CD14-positive monocyte (primary cell): Measurements from ENCODE around the gene MUC5AC. TPM values are rescaled to one million over a fixed set of nuclear protein-coding genes. Genes with fewer than 3 reads are reported as not detected.

Experiments used
- DNase-seq, 3 donors: peaks; one replicate each; pipeline ENCODE4 v3.0.0-alpha.2; 2011 to 2022
- H2AFZ ChIP-seq: 2 replicates; pipeline ENCODE4 v1.6.0; 2012; ENCODE audit warnings: mild to moderate bottlenecking, low read depth, low read length, inconsistent platforms; ENCODE audit not compliant: insufficient read depth, poor library complexity, severe bottlenecking
- H3K27ac ChIP-seq, 2 donors: 1 replicate in 1 of 2; 2 replicates in 1 of 2; pipeline ENCODE4 v1.5.1; 2012 to 2013; ENCODE audit warnings: low read length in 2 of 2, control low read depth in 1 of 2, inconsistent platforms in 1 of 2, low read depth in 1 of 2, mild to moderate bottlenecking in 1 of 2
- H3K27me3 ChIP-seq, 2 donors: one replicate each; pipeline versions ENCODE4 v1.6.0 to v1.6.1; 2011 to 2013; ENCODE audit warnings: low read length in 2 of 2; ENCODE audit not compliant: control insufficient read depth in 2 of 2, insufficient read depth in 2 of 2
- H3K36me3 ChIP-seq, 2 donors: replicated peaks in 1 of 2; 1 replicate in 1 of 2; 2 replicates in 1 of 2; pipeline versions ENCODE4 v1.5.1 to v1.6.1; 2012 to 2013; ENCODE audit warnings: low read length in 2 of 2, control low read depth in 1 of 2, inconsistent platforms in 1 of 2, mild to moderate bottlenecking in 1 of 2; ENCODE audit not compliant: insufficient read depth in 2 of 2, control insufficient read depth in 1 of 2
- H3K4me1 ChIP-seq, 2 donors: 1 replicate in 1 of 2; 2 replicates in 1 of 2; pipeline versions ENCODE4 v1.5.1 to v1.6.1; 2012 to 2013; ENCODE audit warnings: low read length in 2 of 2, control low read depth in 1 of 2, inconsistent platforms in 1 of 2, mild to moderate bottlenecking in 1 of 2, moderate library complexity in 1 of 2; ENCODE audit not compliant: insufficient read depth in 2 of 2, control insufficient read depth in 1 of 2
- H3K4me2 ChIP-seq: replicated peaks from 2 replicates; pipeline ENCODE3; 2012; ENCODE audit warnings: low read length, moderate library complexity, mild to moderate bottlenecking; ENCODE audit not compliant: poor library complexity, severe bottlenecking; ENCODE audit errors: extremely low read depth
- H3K4me3 ChIP-seq, 3 experiments: fragments of 200-600 bp in 1 of 3; sonication (generic) in 1 of 3; replicated peaks in 1 of 3; 1 replicate in 2 of 3; 2 replicates in 1 of 3; pipeline ENCODE4 v1.5.1; 2011 to 2013; ENCODE audit warnings: low read length in 3 of 3, mild to moderate bottlenecking in 3 of 3, control low read depth in 2 of 3, low read depth in 2 of 3, inconsistent platforms in 1 of 3, moderate library complexity in 1 of 3
- H3K79me2 ChIP-seq: 2 replicates; pipeline ENCODE4 v1.6.0; 2012; ENCODE audit warnings: mild to moderate bottlenecking, control low read depth, inconsistent platforms, low read length, moderate library complexity; ENCODE audit not compliant: insufficient read depth
- H3K9ac ChIP-seq: 2 replicates; pipeline ENCODE4 v1.6.0; 2017; ENCODE audit warnings: low read length, mild to moderate bottlenecking; ENCODE audit not compliant: insufficient read depth, poor library complexity, severe bottlenecking
- H3K9me3 ChIP-seq, 2 donors: replicated peaks in 1 of 2; 1 replicate in 1 of 2; 2 replicates in 1 of 2; pipeline versions ENCODE4 v1.5.1 to v1.6.1; 2012 to 2013; ENCODE audit warnings: low read length in 2 of 2, control low read depth in 1 of 2; ENCODE audit not compliant: control insufficient read depth in 1 of 2, insufficient read depth in 1 of 2
- H4K20me1 ChIP-seq: 2 replicates; pipeline ENCODE4 v1.6.0; 2012; ENCODE audit warnings: mild to moderate bottlenecking, low read length, control low read depth, moderate library complexity; ENCODE audit not compliant: insufficient read depth
- H3K27ac Mint-ChIP-seq, 7 donors: one replicate each; pipeline ENCODE4 v1.8.0; 2020; ENCODE audit warnings: mild to moderate bottlenecking in 7 of 7, mixed read lengths in 7 of 7, moderate library complexity in 6 of 7, inconsistent platforms in 2 of 7
- H3K27me3 Mint-ChIP-seq, 3 donors: one replicate each; pipeline ENCODE4 v1.8.0; 2021 to 2022; ENCODE audit warnings: low read depth in 3 of 3, mild to moderate bottlenecking in 3 of 3, mixed read lengths in 3 of 3, moderate library complexity in 3 of 3, inconsistent platforms in 1 of 3
- H3K36me3 Mint-ChIP-seq, 2 donors: one replicate each; pipeline ENCODE4 v1.8.0; 2020; ENCODE audit warnings: mixed read lengths in 2 of 2, inconsistent platforms in 1 of 2, mild to moderate bottlenecking in 1 of 2
- H3K4me1 Mint-ChIP-seq: one replicate; pipeline ENCODE4 v1.8.0; 2020; ENCODE audit warnings: mild to moderate bottlenecking, mixed read lengths
- H3K4me3 Mint-ChIP-seq, 2 donors: one replicate each; pipeline ENCODE4 v1.8.0; 2020; ENCODE audit warnings: mild to moderate bottlenecking in 2 of 2, mixed read lengths in 2 of 2, moderate library complexity in 1 of 2
- H3K9me3 Mint-ChIP-seq, 7 donors: one replicate each; pipeline ENCODE4 v1.8.0; 2020 to 2022; ENCODE audit warnings: mixed read lengths in 7 of 7, mild to moderate bottlenecking in 6 of 7, moderate library complexity in 6 of 7, inconsistent platforms in 2 of 7
- CTCF ChIP-seq: fragments of 200-600 bp; IDR thresholded peaks from one replicate; pipeline ENCODE4 v1.8.0; 2022; ENCODE audit warnings: antibody characterized with exemption, mild to moderate bottlenecking
- WGBS: methylation state at CpG from one replicate; pipeline ENCODE4 v1.1.5; 2013; ENCODE audit warnings: missing lambda C conversion rate; ENCODE audit not compliant: insufficient coverage; 5-methylcytosine and 5-hydroxymethylcytosine counted together
- intact Hi-C, 2 donors: fragments of 100-400 bp; cut with micrococcal nuclease; formaldehyde crosslinking; loops; one replicate each; pipeline versions ENCODE4 v1.15.0 to v1.15.1; 2023
- polyA plus RNA-seq, 3 donors: library from polyadenylated mRNA; depleted of rRNA in 1 of 3; unstranded in 2 of 3; stranded (reverse) in 1 of 3; fragments of 300-500 nt in 2 of 3; fragments of >200 nt in 1 of 3; fragmentation: Illumina TruSeq in 2 of 3; gene quantifications; 1 replicate in 2 of 3; 2 replicates in 1 of 3; pipeline ENCODE4 v1.2.3, GENCODE V29; 2012 to 2021

MUC5AC gene
- polyA plus RNA-seq, 3 donors, result not detected

- intact Hi-C loops, result no loop called here
- no peak for DNase-seq
- 86% methylated on average over 18 of the region's 22 CpGs for WGBS
Observed at GRCh38 chr11:1231396-1232020, 73.8 kb downstream of the MUC5AC start.

More at GRCh38 chr11:1231396-1232020, 73.8 kb downstream of the MUC5AC start:
- no peak for TF ChIP-seq CTCF
- no peaks in the 10 kb centered on the region for H3K36me3 Mint-ChIP-seq
- no peaks in the 10 kb centered on the region for H3K4me1 ChIP-seq
- no peaks in the 10 kb centered on the region for H4K20me1 ChIP-seq
- H3K4me2 ChIP-seq, result no peak overlapping the region
- H3K79me2 ChIP-seq, result no peaks in the 10 kb centered on the region
- no peaks in the 10 kb centered on the region for H3K27me3 ChIP-seq
- no peaks in the 10 kb centered on the region for H3K4me1 Mint-ChIP-seq
- H3K27me3 Mint-ChIP-seq, result peaks cover 0 to 5% (median 0%) of the 10 kb centered on the region in 3 donors
- H3K9me3 ChIP-seq, result no peaks in the 10 kb centered on the region
- H3K9ac ChIP-seq, result no peak overlapping the region
- peak overlapping the region in 1 of 2 donors; percentile 28 for H3K4me3 Mint-ChIP-seq
- no peak overlapping the region for H2AFZ ChIP-seq
- H3K4me3 ChIP-seq, result no peak overlapping the region
- peak overlapping the region in 1 of 7 donors; percentile 63 for H3K27ac Mint-ChIP-seq
- H3K36me3 ChIP-seq, result no peaks in the 10 kb centered on the region
- H3K27ac ChIP-seq, result no peak overlapping the region
- no peaks in the 10 kb centered on the region for H3K9me3 Mint-ChIP-seq
